SKM-1 (cell line): ENCODE results near the gene PDE1C.

Source experiments
- DNase-seq: peaks from one replicate; lab custom pipeline; 2025; ENCODE audit not compliant: unreplicated experiment; lab: John Stamatoyannopoulos, UW

PDE1C gene

GRCh38 chr7:31950091-31950755 lies 120.0 kb downstream of the PDE1C start:
- no peak for DNase-seq

GRCh38 chr7:31948029-31948428 lies 122.2 kb downstream of the PDE1C start:
- no peak for DNase-seq

- DNase-seq = no peak
These were observed 130.0 kb downstream of the PDE1C start for GRCh38 chr7:31940167-31940566.

- DNase-seq = no peak
These were observed 131.1 kb downstream of the PDE1C start for GRCh38 chr7:31939076-31939475.

- no peak for DNase-seq
These were observed 131.6 kb downstream of the PDE1C start for GRCh38 chr7:31938650-31939049.

- DNase-seq = no peak
These were observed 132.2 kb downstream of the PDE1C start for GRCh38 chr7:31937982-31938381.

GRCh38 chr7:31935124-31936054 lies 134.8 kb downstream of the PDE1C start:
- peak; percentile 25 for DNase-seq

GRCh38 chr7:31934551-31934950 lies 135.7 kb downstream of the PDE1C start:
- no peak for DNase-seq

- DNase-seq = no peak
These were observed 136.7 kb downstream of the PDE1C start for GRCh38 chr7:31933481-31933880.

GRCh38 chr7:31926991-31927584 lies 143.1 kb downstream of the PDE1C start:
- DNase-seq = no peak

GRCh38 chr7:31925753-31926454 lies 144.3 kb downstream of the PDE1C start:
- no peak for DNase-seq

- DNase-seq = no peak
These were observed 146.0 kb downstream of the PDE1C start for GRCh38 chr7:31924251-31924650.

- DNase-seq = no peak
These were observed 147.4 kb downstream of the PDE1C start for GRCh38 chr7:31922848-31923247.

GRCh38 chr7:31921047-31921446 lies 149.2 kb downstream of the PDE1C start:
- no peak for DNase-seq

GRCh38 chr7:31919678-31920369 lies 150.4 kb downstream of the PDE1C start:
- no peak for DNase-seq

- DNase-seq = no peak
These were observed 151.4 kb downstream of the PDE1C start for GRCh38 chr7:31918706-31919393.

GRCh38 chr7:31917256-31917655 lies 153.0 kb downstream of the PDE1C start:
- no peak for DNase-seq

GRCh38 chr7:31910191-31910590 lies 160.0 kb downstream of the PDE1C start:
- DNase-seq = no peak

GRCh38 chr7:31906479-31907171 lies 163.6 kb downstream of the PDE1C start:
- no peak for DNase-seq
